ENCODE data around the gene TNNT3. TPM values are rescaled to one million over a fixed set of nuclear protein-coding genes. Genes with fewer than 3 reads are reported as not detected.

Gene TNNT3
- total and polyA plus RNA-seq, 8 donors, result 0.24 to 6.6 (median 1.1) TPM

DNA sequence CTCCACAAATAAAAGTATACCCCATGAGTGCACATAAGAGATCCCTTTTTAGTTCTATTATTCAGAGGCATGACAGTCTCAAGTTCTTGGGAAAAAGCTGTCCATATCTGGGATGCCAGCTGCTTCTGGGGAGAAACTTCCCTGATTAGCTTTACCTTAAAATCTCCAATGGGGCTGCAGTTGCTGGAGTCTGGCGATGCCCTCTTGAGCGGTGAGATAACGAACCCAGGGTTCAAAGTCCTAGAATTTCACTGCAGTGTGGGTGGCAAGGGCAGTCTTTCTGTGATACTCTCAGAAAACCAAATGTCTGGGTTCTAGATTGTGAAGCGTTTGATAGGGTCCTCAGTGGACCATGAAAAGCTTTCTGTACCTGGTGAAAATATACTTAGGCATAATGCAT lies 20.4 kb upstream of the TNNT3 start:
- H3K36me3 ChIP-seq, result no peaks in the 10 kb centered on the region
- TF ChIP-seq, protein P1, sequence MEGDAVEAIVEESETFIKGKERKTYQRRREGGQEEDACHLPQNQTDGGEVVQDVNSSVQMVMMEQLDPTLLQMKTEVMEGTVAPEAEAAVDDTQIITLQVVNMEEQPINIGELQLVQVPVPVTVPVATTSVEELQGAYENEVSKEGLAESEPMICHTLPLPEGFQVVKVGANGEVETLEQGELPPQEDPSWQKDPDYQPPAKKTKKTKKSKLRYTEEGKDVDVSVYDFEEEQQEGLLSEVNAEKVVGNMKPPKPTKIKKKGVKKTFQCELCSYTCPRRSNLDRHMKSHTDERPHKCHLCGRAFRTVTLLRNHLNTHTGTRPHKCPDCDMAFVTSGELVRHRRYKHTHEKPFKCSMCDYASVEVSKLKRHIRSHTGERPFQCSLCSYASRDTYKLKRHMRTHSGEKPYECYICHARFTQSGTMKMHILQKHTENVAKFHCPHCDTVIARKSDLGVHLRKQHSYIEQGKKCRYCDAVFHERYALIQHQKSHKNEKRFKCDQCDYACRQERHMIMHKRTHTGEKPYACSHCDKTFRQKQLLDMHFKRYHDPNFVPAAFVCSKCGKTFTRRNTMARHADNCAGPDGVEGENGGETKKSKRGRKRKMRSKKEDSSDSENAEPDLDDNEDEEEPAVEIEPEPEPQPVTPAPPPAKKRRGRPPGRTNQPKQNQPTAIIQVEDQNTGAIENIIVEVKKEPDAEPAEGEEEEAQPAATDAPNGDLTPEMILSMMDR (IDR thresholded peaks at IDR 0.05), result no peak
- no peaks in the 10 kb centered on the region for H3K27me3 ChIP-seq
- peak in 3 of 4 donors; percentile 50 to 80 (median 72) for ATAC-seq
- no peak for FAIRE-seq
- WGBS, 2 donors, result 21 to 40% methylated on average over 4 of the region's 4 CpGs
- intact Hi-C loops (cut with DNase I), result loop anchor here in 2 of 3 donors (10.0 kb wide), 1 partner anchor 46 kb away; the partner anchor contains the start of gene MRPL23 (in 2 of the 2)
- H3K4me1 ChIP-seq, result peaks cover 0 to 9% (median 0%) of the 10 kb centered on the region in 3 donors
- H3K27ac ChIP-seq, result no peak overlapping the region
- no peaks in the 10 kb centered on the region for H3K9me3 ChIP-seq
- DNase-seq, result no peak
- no peak overlapping the region for H3K4me3 ChIP-seq

DNA sequence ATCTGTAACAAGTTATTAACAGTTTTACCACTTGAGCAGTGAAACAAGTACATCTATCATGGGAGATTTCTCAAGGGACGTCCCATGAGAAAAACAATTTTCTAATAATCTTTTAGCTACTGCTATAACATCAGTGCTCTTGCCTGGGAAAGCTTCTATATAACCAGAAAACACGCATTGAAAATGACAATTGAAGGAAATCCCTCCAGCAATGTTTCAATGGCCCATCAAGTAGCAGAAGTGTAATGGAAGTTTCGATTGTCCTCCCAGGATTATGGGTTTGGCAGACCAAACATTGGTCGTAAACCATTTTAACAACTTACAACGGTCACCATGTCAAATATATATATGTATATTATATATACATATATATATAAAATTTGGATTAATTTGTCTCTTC lies 19.8 kb upstream of the TNNT3 start:
- Histone ChIP-seq H3K9me3 (no peaks in the 10 kb centered on the region), H3K4me1 (peaks cover 0 to 9% (median 0%) of the 10 kb centered on the region in 3 donors), H3K27ac (no peak overlapping the region), H3K27me3 (no peaks in the 10 kb centered on the region), H3K4me3 (no peak overlapping the region), H3K36me3 (no peaks in the 10 kb centered on the region)
- no peak for ATAC-seq
- no peak for FAIRE-seq
- DNase-seq, result no peak
- intact Hi-C loops (cut with DNase I), result loop anchor here in 2 of 3 donors (10.0 kb wide), 1 partner anchor 45 kb away; the partner anchor contains the start of gene MRPL23 (in 2 of the 2)
- TF ChIP-seq, protein P1 (IDR thresholded peaks at IDR 0.05), result no peak
- WGBS, 2 donors, result 93 to 97% methylated on average over 5 of the region's 5 CpGs

DNA sequence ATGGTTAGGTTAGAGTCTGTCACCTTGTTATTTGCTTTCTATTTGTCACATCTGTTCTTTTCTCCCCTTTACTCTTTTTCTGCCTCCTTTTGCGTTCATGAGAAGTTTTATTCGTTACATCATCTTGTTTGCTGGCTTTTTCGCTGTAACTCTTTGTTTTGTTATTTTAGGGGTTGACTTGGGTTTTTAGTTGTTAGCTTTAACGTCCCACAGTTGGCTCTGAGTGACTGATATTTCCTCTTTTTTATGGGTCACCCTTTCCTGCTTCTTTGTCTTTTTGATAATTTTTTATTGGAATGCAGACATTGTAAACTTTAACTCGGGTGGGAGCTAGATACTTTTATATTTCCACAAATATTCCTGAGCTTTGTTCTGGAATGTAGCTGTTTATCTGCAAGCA lies 13.3 kb upstream of the TNNT3 start:
- TF ChIP-seq, protein P1 (IDR thresholded peaks at IDR 0.05), result no peak
- Histone ChIP-seq H3K9me3 (no peaks in the 10 kb centered on the region), H3K36me3 (no peaks in the 10 kb centered on the region), H3K27ac (no peak overlapping the region), H3K4me1 (no peaks in the 10 kb centered on the region), H3K4me3 (no peak overlapping the region), H3K27me3 (no peaks in the 10 kb centered on the region)
- no peak for FAIRE-seq
- no peak for ATAC-seq
- 49 to 61% methylated on average over 5 of the region's 5 CpGs for WGBS, 2 donors
- intact Hi-C loops (cut with DNase I), result no loop called here
- DNase-seq, result no peak

DNA sequence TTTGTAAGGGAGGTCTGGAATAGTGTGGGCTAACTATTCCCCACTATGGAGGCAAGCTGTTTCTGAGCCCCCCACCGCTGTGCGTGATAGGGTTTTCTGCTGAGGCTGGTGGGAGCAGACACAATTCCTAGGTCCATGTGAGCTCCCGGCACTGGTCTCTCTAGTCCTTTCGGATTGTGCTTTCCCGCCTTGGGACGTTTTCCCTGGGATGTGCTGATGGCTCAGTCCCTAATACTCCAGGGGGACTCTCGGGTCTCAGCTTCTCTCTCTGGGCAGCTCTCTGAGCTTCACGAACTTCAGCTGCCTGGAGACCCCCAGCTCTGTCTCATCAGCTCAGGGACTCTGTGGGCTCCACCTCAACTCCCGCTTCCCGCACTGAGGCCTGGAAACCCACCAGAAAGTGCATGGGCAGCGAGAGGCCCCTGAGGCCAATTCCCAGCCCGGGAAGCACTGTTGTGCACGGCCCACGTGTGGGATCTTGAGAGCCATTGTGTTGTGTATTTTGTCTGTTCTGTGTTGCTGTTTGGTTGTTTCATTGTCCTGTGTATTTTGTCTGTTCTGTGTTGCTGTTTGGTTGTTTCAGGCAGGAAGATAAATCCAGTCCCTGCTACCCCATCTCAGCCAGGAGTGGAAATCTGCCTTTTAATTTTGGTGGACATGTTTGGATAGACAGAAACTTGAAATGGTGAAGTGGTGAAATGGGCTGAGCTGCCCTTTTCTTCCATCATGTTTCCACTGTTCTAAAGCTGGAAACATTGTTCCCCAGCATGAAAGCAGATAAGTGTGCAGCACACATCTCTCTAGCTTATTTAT lies 12.7 kb upstream of the TNNT3 start:
- Histone ChIP-seq H3K4me1 (no peaks in the 10 kb centered on the region), H3K9me3 (no peaks in the 10 kb centered on the region), H3K27me3 (no peaks in the 10 kb centered on the region), H3K36me3 (no peaks in the 10 kb centered on the region), H3K4me3 (no peak overlapping the region), H3K27ac (no peak overlapping the region)
- intact Hi-C loops (cut with DNase I), result no loop called here
- TF ChIP-seq, protein P1 (IDR thresholded peaks at IDR 0.05), result no peak
- ATAC-seq, result no peak
- no peak for FAIRE-seq
- no peak for DNase-seq
- WGBS, 2 donors, result 74 to 80% methylated on average over 14 of the region's 14 CpGs

DNA sequence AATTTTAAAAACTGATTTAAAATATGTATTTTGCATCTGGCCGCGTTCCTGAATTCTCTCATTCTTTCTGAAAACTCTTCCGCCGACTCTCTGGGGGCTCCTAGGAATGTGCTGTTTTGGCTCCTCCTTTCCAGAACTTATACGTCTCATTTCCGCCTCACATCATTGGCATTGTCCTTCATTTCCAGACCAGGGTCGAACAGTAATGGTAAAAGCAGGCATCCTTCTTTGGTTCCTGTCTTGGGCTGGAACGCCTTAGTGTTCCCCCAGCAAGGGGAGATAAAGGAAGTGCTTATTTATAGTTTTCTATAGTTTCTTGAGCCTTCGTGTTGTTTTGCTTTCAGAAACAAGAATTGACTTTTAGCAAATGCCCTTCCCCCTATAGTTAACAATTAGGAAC lies 10.9 kb upstream of the TNNT3 start:
- no peak for DNase-seq
- H3K27ac ChIP-seq, result peak overlapping the region in 1 of 4 donors; percentile 27
- no peaks in the 10 kb centered on the region for H3K36me3 ChIP-seq
- H3K4me3 ChIP-seq, result no peak overlapping the region
- H3K9me3 ChIP-seq, result no peaks in the 10 kb centered on the region
- TF ChIP-seq, protein P1 (IDR thresholded peaks at IDR 0.05), result no peak
- H3K4me1 ChIP-seq, result no peaks in the 10 kb centered on the region
- whole genome bisulfite sequencing, 2 donors, result 51 to 64% methylated on average over 9 of the region's 9 CpGs
- FAIRE-seq, result no peak
- peak in 1 of 4 donors; percentile 23 for ATAC-seq
- no peaks in the 10 kb centered on the region for H3K27me3 ChIP-seq
- intact Hi-C loops (cut with DNase I), result no loop called here

Measured in pancreas (tissue), 10 donors.